ENCODE results near the gene TACR2.

DNA sequence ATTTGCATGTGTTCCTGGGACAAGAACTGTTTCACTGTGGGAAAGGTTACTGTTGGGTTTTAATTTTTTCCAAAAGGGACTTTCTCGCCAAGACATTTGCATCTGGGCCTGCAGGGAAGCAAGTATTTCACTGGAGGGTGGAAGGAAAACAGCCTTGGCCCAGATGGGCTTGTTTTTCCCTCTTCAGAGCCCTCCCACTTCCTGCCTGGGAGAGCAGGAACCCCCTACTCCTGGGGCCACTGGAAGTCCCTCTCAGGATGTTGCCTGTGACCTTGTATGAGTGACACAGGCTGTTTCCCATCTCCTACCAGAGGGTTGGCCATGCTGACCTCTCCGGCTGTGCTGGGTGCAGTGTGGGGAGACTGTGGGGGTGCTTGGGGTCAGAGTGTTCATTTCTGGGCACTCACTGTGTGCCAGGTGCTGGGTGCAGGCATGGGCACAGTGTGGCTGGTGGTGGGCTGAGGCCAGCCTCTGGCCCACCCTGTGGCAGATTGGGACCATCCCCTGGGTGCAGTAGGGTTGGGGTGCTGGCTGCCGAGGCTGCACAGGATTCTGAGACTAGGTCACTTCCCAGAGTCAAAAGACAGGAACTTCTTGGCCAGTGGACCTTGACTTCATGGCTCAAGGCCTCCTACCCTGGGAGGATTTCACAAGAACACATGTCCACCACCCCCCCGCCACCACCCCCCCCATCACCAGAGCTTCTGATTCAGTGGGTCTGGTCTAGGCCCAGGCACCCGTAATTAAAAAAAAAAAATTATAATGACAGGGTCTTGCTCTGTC lies 44.7 kb upstream of the TACR2 start:
- TF ChIP-seq CTCF (conservative IDR thresholded peaks at IDR 0.05; ENCODE audit: low read depth in 2 of 2) (no peak), POLR2AphosphoS5 (IDR thresholded peaks at IDR 0.05; ENCODE audit: low read depth) (no peak), EZH2phosphoT487 (IDR thresholded peaks at IDR 0.05; ENCODE audit: unreplicated experiment) (no peak), JUNB (IDR thresholded peaks at IDR 0.05; ENCODE audit: unreplicated experiment) (no peak), REST (IDR thresholded peaks at IDR 0.05; ENCODE audit: unreplicated experiment) (no peak), EZH2 (IDR thresholded peaks at IDR 0.05; ENCODE audit: low read depth, unreplicated experiment) (no peak), ZNF114 (CRISPR knock-in tag; IDR thresholded peaks at IDR 0.05) (no peak), ZNF331 (CRISPR knock-in tag; IDR thresholded peaks at IDR 0.05; ENCODE audit: low read depth) (no peak), ETS1 (IDR thresholded peaks at IDR 0.05) (no peak), CREB1 (CRISPR knock-in tag; IDR thresholded peaks at IDR 0.05; ENCODE audit: low read depth) (no peak)

Measured in GM23338 (cell line).